HepG2 (cell line): ENCODE measurements around the gene RPS6KC1. TPM values are rescaled to one million over a fixed set of nuclear protein-coding genes. Genes with fewer than 3 reads are reported as not detected.

Experiments
- ARID2 ChIP-seq: sonication (generic); formaldehyde crosslinking; IDR thresholded peaks from 2 replicates; pipeline ENCODE4 v1.8.1; 2022; ENCODE audit warnings: mild to moderate bottlenecking, missing genetic modification reagents, borderline replicate concordance
- ARNTL ChIP-seq: sonication (generic); formaldehyde crosslinking; IDR thresholded peaks from 2 replicates; pipeline ENCODE4 v1.4.0; 2020; ENCODE audit warnings: mild to moderate bottlenecking, missing genetic modification reagents
- EEA1 ChIP-seq: sonication (generic); formaldehyde crosslinking; IDR thresholded peaks from 2 replicates; pipeline ENCODE4 v1.5.1; 2020; ENCODE audit warnings: mild to moderate bottlenecking, missing genetic modification reagents, borderline replicate concordance
- EHMT2 ChIP-seq: fragments of 200-600 bp; sonication (generic); IDR thresholded peaks from 2 replicates; pipeline ENCODE4 v1.7.0; 2017; ENCODE audit warnings: antibody characterized with exemption, low read depth, low read length, borderline replicate concordance
- GPN1 ChIP-seq: sonication (generic); formaldehyde crosslinking; IDR thresholded peaks from 2 replicates; pipeline ENCODE4 v1.5.1; 2020; ENCODE audit warnings: missing genetic modification reagents, borderline replicate concordance
- KDM2A ChIP-seq: sonication (generic); formaldehyde crosslinking; IDR thresholded peaks from 2 replicates; pipeline ENCODE4 v1.4.0; 2020; ENCODE audit warnings: low read depth, missing genetic modification reagents, borderline replicate concordance
- MEF2D ChIP-seq: sonication (generic); formaldehyde crosslinking; IDR thresholded peaks from 2 replicates; pipeline ENCODE4 v1.5.1; 2020; ENCODE audit warnings: mild to moderate bottlenecking, missing genetic modification reagents
- MTA3 ChIP-seq: sonication (generic); formaldehyde crosslinking; IDR thresholded peaks from 2 replicates; pipeline ENCODE4 v1.4.0; 2020; ENCODE audit warnings: missing genetic modification reagents
- MYNN ChIP-seq: sonication (generic); formaldehyde crosslinking; IDR thresholded peaks from 2 replicates; pipeline ENCODE4 v1.4.0; 2020; ENCODE audit warnings: mild to moderate bottlenecking, low read depth, missing genetic modification reagents
- SRSF9 ChIP-seq: fragments of 200-400 bp; formaldehyde crosslinking; IDR thresholded peaks from 2 replicates; pipeline ENCODE4 v1.6.1; 2018; ENCODE audit warnings: borderline replicate concordance, mild to moderate bottlenecking, low read depth, low read length; ENCODE audit not compliant: insufficient read depth, poor library complexity, severe bottlenecking
- ZFP36L2 ChIP-seq: sonication (generic); formaldehyde crosslinking; IDR thresholded peaks from 2 replicates; pipeline ENCODE4 v1.4.0; 2020; ENCODE audit warnings: missing genetic modification reagents
- ZNF101 ChIP-seq: sonication (generic); formaldehyde crosslinking; IDR thresholded peaks from 2 replicates; pipeline ENCODE4 v1.4.0; 2020; ENCODE audit warnings: mild to moderate bottlenecking, low read depth, missing genetic modification reagents, borderline replicate concordance
- ZNF230 ChIP-seq: sonication (generic); formaldehyde crosslinking; IDR thresholded peaks from 2 replicates; pipeline ENCODE4 v1.4.0; 2020; ENCODE audit warnings: mild to moderate bottlenecking, missing genetic modification reagents
- ZNF383 ChIP-seq: sonication (generic); formaldehyde crosslinking; IDR thresholded peaks from 2 replicates; pipeline ENCODE4 v1.4.0; 2020; ENCODE audit warnings: missing genetic modification reagents, mild to moderate bottlenecking, borderline replicate concordance
- polyA plus RNA-seq, 8 experiments: library from polyadenylated mRNA; depleted of rRNA in 3 of 8; stranded (reverse) in 7 of 8; unstranded in 1 of 8; fragments of >200 nt; fragmentation: Illumina TruSeq in 4 of 8; extraction: Trizol in 4 of 8; gene quantifications; 2 replicates each; pipeline versions ENCODE4 v1.2.1 to v1.2.3, GENCODE V29; 2011 to 2016; ENCODE audit warnings: low read depth in 4 of 8, missing spikeins in 1 of 8, mixed read lengths in 1 of 8; ENCODE audit not compliant: insufficient read depth in 1 of 8
- total RNA-seq, 5 experiments: library from RNA; depleted of rRNA; stranded (reverse); fragments of >200 nt; fragmentation: Illumina TruSeq; extraction: Trizol; gene quantifications; 2 replicates each; pipeline ENCODE4 v1.2.3, GENCODE V29; 2016; ENCODE audit warnings: low read depth in 1 of 5
- TF ChIP-seq, protein P1 (sequence below): sonication (generic); formaldehyde crosslinking; IDR thresholded peaks from 2 replicates; pipeline ENCODE4 v1.4.0; 2020; ENCODE audit warnings: missing genetic modification reagents
- TF ChIP-seq, protein P2 (sequence below): IDR thresholded peaks from 2 replicates; pipeline ENCODE4 v1.4.0; 2020; ENCODE audit warnings: mild to moderate bottlenecking, missing genetic modification reagents
- TF ChIP-seq, protein P3 (sequence below): sonication (generic); formaldehyde crosslinking; IDR thresholded peaks from 2 replicates; pipeline ENCODE4 v1.4.0; 2020; ENCODE audit warnings: missing genetic modification reagents
- TF ChIP-seq, protein P4 (sequence below): sonication (generic); formaldehyde crosslinking; IDR thresholded peaks from 2 replicates; pipeline ENCODE4 v1.4.0; 2020; ENCODE audit warnings: missing genetic modification reagents
- TF ChIP-seq, protein P5 (sequence below): sonication (generic); formaldehyde crosslinking; IDR thresholded peaks from 2 replicates; pipeline ENCODE4 v1.4.0; 2020; ENCODE audit warnings: mild to moderate bottlenecking, missing genetic modification reagents

Gene RPS6KC1
- total and polyA plus RNA-seq, 2 of the 13 experiments (the other 11 are each of a cell fraction or from before 2014, with no cell fraction given): 11.0 to 25.2 TPM

DNA sequence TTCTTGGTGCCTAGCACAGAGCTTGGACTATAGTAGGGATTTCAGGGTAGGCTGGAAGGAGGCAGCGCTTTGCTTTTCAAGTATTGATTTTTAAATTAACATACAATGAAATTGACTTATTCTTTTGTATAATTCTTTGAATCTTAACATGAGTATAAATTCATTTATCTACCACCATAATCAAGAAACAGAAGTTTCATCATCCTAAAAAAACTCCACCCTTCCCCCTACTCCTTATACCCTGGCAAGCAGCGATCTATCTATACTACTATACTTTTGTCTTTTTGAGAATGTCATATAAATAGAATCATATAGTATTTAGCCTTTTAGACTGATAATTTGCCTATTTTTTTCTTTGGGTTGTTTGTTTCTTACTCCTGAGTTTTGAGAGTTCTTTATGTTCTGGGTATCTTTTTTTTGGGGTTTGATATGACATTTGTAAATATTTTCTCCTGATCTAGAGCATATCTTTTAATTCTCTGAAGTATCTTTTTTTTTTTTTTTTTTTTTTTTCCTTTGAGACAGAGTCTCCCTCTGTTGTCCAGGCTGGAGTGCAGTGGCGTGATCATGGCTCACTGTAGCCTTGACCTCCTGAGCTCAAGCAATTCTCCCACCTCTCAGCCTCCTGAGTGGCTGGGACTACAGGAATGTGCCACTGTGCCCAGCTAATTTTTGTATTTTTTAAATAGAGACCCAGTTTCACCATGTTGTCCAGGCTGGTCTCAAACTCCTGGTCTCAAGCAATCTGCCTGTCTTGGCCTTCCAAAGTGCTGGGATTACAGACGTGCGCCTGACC lies 6.4 kb downstream of the RPS6KC1 start (continued):
- TF ChIP-seq, protein P1, sequence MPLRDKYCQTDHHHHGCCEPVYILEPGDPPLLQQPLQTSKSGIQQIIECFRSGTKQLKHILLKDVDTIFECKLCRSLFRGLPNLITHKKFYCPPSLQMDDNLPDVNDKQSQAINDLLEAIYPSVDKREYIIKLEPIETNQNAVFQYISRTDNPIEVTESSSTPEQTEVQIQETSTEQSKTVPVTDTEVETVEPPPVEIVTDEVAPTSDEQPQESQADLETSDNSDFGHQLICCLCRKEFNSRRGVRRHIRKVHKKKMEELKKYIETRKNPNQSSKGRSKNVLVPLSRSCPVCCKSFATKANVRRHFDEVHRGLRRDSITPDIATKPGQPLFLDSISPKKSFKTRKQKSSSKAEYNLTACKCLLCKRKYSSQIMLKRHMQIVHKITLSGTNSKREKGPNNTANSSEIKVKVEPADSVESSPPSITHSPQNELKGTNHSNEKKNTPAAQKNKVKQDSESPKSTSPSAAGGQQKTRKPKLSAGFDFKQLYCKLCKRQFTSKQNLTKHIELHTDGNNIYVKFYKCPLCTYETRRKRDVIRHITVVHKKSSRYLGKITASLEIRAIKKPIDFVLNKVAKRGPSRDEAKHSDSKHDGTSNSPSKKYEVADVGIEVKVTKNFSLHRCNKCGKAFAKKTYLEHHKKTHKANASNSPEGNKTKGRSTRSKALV (CRISPR knock-in tag): no peak
- TF ChIP-seq, protein P2, sequence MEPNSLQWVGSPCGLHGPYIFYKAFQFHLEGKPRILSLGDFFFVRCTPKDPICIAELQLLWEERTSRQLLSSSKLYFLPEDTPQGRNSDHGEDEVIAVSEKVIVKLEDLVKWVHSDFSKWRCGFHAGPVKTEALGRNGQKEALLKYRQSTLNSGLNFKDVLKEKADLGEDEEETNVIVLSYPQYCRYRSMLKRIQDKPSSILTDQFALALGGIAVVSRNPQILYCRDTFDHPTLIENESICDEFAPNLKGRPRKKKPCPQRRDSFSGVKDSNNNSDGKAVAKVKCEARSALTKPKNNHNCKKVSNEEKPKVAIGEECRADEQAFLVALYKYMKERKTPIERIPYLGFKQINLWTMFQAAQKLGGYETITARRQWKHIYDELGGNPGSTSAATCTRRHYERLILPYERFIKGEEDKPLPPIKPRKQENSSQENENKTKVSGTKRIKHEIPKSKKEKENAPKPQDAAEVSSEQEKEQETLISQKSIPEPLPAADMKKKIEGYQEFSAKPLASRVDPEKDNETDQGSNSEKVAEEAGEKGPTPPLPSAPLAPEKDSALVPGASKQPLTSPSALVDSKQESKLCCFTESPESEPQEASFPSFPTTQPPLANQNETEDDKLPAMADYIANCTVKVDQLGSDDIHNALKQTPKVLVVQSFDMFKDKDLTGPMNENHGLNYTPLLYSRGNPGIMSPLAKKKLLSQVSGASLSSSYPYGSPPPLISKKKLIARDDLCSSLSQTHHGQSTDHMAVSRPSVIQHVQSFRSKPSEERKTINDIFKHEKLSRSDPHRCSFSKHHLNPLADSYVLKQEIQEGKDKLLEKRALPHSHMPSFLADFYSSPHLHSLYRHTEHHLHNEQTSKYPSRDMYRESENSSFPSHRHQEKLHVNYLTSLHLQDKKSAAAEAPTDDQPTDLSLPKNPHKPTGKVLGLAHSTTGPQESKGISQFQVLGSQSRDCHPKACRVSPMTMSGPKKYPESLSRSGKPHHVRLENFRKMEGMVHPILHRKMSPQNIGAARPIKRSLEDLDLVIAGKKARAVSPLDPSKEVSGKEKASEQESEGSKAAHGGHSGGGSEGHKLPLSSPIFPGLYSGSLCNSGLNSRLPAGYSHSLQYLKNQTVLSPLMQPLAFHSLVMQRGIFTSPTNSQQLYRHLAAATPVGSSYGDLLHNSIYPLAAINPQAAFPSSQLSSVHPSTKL (CRISPR knock-in tag): peak; percentile 60
- TF ChIP-seq EEA1 (no peak), SRSF9 (no peak), GPN1 (CRISPR knock-in tag) (no peak), ZNF383 (no peak), ZFP36L2 (CRISPR knock-in tag) (no peak), ARID2 (CRISPR knock-in tag) (no peak), MTA3 (no peak), MYNN (no peak), ZNF101 (CRISPR knock-in tag) (no peak), ARNTL (no peak), KDM2A (CRISPR knock-in tag) (no peak), MEF2D (CRISPR knock-in tag) (peak; percentile 65; the same call in 1 of the 2 replicates), EHMT2 (no peak), ZNF230 (no peak)
- TF ChIP-seq, protein P3, sequence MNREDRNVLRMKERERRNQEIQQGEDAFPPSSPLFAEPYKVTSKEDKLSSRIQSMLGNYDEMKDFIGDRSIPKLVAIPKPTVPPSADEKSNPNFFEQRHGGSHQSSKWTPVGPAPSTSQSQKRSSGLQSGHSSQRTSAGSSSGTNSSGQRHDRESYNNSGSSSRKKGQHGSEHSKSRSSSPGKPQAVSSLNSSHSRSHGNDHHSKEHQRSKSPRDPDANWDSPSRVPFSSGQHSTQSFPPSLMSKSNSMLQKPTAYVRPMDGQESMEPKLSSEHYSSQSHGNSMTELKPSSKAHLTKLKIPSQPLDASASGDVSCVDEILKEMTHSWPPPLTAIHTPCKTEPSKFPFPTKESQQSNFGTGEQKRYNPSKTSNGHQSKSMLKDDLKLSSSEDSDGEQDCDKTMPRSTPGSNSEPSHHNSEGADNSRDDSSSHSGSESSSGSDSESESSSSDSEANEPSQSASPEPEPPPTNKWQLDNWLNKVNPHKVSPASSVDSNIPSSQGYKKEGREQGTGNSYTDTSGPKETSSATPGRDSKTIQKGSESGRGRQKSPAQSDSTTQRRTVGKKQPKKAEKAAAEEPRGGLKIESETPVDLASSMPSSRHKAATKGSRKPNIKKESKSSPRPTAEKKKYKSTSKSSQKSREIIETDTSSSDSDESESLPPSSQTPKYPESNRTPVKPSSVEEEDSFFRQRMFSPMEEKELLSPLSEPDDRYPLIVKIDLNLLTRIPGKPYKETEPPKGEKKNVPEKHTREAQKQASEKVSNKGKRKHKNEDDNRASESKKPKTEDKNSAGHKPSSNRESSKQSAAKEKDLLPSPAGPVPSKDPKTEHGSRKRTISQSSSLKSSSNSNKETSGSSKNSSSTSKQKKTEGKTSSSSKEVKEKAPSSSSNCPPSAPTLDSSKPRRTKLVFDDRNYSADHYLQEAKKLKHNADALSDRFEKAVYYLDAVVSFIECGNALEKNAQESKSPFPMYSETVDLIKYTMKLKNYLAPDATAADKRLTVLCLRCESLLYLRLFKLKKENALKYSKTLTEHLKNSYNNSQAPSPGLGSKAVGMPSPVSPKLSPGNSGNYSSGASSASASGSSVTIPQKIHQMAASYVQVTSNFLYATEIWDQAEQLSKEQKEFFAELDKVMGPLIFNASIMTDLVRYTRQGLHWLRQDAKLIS: no peak
- TF ChIP-seq, protein P4, sequence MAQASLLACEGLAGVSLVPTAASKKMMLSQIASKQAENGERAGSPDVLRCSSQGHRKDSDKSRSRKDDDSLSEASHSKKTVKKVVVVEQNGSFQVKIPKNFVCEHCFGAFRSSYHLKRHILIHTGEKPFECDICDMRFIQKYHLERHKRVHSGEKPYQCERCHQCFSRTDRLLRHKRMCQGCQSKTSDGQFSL (CRISPR knock-in tag): no peak
- TF ChIP-seq, protein P5, sequence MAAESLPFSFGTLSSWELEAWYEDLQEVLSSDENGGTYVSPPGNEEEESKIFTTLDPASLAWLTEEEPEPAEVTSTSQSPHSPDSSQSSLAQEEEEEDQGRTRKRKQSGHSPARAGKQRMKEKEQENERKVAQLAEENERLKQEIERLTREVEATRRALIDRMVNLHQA: no peak
